Measurements from ENCODE around the gene TASP1. TPM values are rescaled to one million over a fixed set of nuclear protein-coding genes. Genes with fewer than 3 reads are reported as not detected.
A peak's percentile ranks its signal among the peaks of the same experiment; 100 is the strongest.

Gene TASP1
- total RNA-seq, 1 experiment from 2014 or later = 27.4 TPM

GRCh38 chr20:13341737-13342393, 296.9 kb downstream of the TASP1 start:
- TF ChIP-seq CTCF (IDR thresholded peaks at IDR 0.05; ENCODE audit: insufficient read depth in 1 of 2, low read depth in 1 of 2, low read length in 1 of 2, severe bottlenecking in 1 of 2, unreplicated experiment in 1 of 2) = no peak
- peaks cover 62% of the 10 kb centered on the region for H3K4me1 ChIP-seq
- H3K36me3 Mint-ChIP-seq (ENCODE audit: insufficient read depth, unreplicated experiment) = peaks cover 8% of the 10 kb centered on the region
- no peaks in the 10 kb centered on the region for H3K9me3 ChIP-seq
- peak overlapping the region; percentile 93 for H3K27ac Mint-ChIP-seq (ENCODE audit: unreplicated experiment)
- H3K36me3 ChIP-seq (ENCODE audit: control insufficient read depth, insufficient read depth, low read length) = no peaks in the 10 kb centered on the region
- ChIA-PET CTCF (interaction anchor here (0.7 kb wide), 1 partner anchor 371 kb away, joined by 4 read pairs; no protein-coding TSS in a partner anchor), POLR2A (interaction anchor here (0.6 to 0.9 kb wide), 3 partner anchors 11 to 63 kb away, joined by 3 to 6 read pairs (median 3); no protein-coding TSS in a partner anchor)
- no peaks in the 10 kb centered on the region for H3K27me3 ChIP-seq (replicated peaks; ENCODE audit: control insufficient read depth, insufficient read depth, low read length)
- no peak overlapping the region for H3K4me3 ChIP-seq (ENCODE audit: low read depth, low read length)
- H3K4me1 Mint-ChIP-seq (ENCODE audit: low read depth, unreplicated experiment) = peaks cover 47% of the 10 kb centered on the region
- intact Hi-C loops (cut with micrococcal nuclease; ENCODE audit: unreplicated experiment) = no loop called here
- H3K27me3 Mint-ChIP-seq (ENCODE audit: insufficient read depth, unreplicated experiment) = no peaks in the 10 kb centered on the region
- DNase-seq = no peak
- no peaks in the 10 kb centered on the region for H3K9me3 Mint-ChIP-seq (ENCODE audit: unreplicated experiment)
- TSS peak; percentile 65 for BruUV-seq (replicated peaks)
- no peak overlapping the region for H3K4me3 Mint-ChIP-seq (ENCODE audit: unreplicated experiment)

GRCh38 chr20:13340088-13340487, 298.6 kb downstream of the TASP1 start:
- intact Hi-C loops (cut with micrococcal nuclease; ENCODE audit: unreplicated experiment) = no loop called here
- TF ChIP-seq CTCF (IDR thresholded peaks at IDR 0.05; ENCODE audit: insufficient read depth in 1 of 2, low read depth in 1 of 2, low read length in 1 of 2, severe bottlenecking in 1 of 2, unreplicated experiment in 1 of 2) = no peak
- CTCF ChIA-PET = no interaction called here
- H3K36me3 ChIP-seq (ENCODE audit: control insufficient read depth, insufficient read depth, low read length) = no peaks in the 10 kb centered on the region
- Mint-ChIP-seq H3K27ac (ENCODE audit: unreplicated experiment) (peak overlapping the region; percentile 40), H3K27me3 (ENCODE audit: insufficient read depth, unreplicated experiment) (no peaks in the 10 kb centered on the region), H3K4me1 (ENCODE audit: low read depth, unreplicated experiment) (peaks cover 64% of the 10 kb centered on the region), H3K36me3 (ENCODE audit: insufficient read depth, unreplicated experiment) (peaks cover 8% of the 10 kb centered on the region), H3K4me3 (ENCODE audit: unreplicated experiment) (no peak overlapping the region), H3K9me3 (ENCODE audit: unreplicated experiment) (peaks cover 10% of the 10 kb centered on the region)
- DNase-seq = no peak
- H3K27me3 ChIP-seq (replicated peaks; ENCODE audit: control insufficient read depth, insufficient read depth, low read length) = no peaks in the 10 kb centered on the region
- H3K4me1 ChIP-seq = peaks cover 79% of the 10 kb centered on the region
- no peak overlapping the region for H3K4me3 ChIP-seq (ENCODE audit: low read depth, low read length)
- no peaks in the 10 kb centered on the region for H3K9me3 ChIP-seq
- POLR2A ChIA-PET = no interaction called here
- BruUV-seq (replicated peaks) = no TSS peak

Other genes starting within 250 kb of the TASP1 start
- 21.3 and 22.7 TPM in 2 replicates for gene ESF1, start 146.0 kb upstream of the TASP1 start, total RNA-seq (2022)
- 34.9 and 38.3 TPM in 2 replicates for gene NDUFAF5, start 146.1 kb upstream of the TASP1 start, total RNA-seq (2022)

Measured in Caco-2 (cell line).